SK-N-SH treated with all-trans-retinoic acid at 6 μM for 48 hours (cell line): ENCODE results near the gene ITCH.

Experiments
- ATAC-seq: fragments of 200-7000 bp; cut with Tn5 transposase; 3 replicates; pipeline ENCODE4 v1.9.1; 2020; ENCODE audit warnings: mild to moderate bottlenecking, moderate library complexity
- ARNTL ChIP-seq: fragments of 450-650 bp; formaldehyde crosslinking; IDR thresholded peaks from 2 replicates; pipeline ENCODE4 v1.5.0; 2020; ENCODE audit warnings: low read depth, mild to moderate bottlenecking, moderate library complexity, borderline replicate concordance
- BACH2 ChIP-seq: fragments of 250-450 bp; sonication (Bioruptor Pico); IDR thresholded peaks from 2 replicates; pipeline ENCODE4 v1.9.0; 2021; ENCODE audit warnings: mild to moderate bottlenecking, borderline replicate concordance
- CSDC2 ChIP-seq: fragments of 250-450 bp; sonication (Bioruptor Pico); IDR thresholded peaks from 2 replicates; pipeline ENCODE4 v1.5.0; 2020; ENCODE audit warnings: mild to moderate bottlenecking, moderate library complexity
- ESRRG ChIP-seq: fragments of 250-450 bp; sonication (Bioruptor Pico); IDR thresholded peaks from 2 replicates; pipeline ENCODE4 v1.6.1; 2021; ENCODE audit warnings: mild to moderate bottlenecking
- GLIS3 ChIP-seq: fragments of 250-450 bp; sonication (Bioruptor Pico); IDR thresholded peaks from 2 replicates; pipeline ENCODE4 v1.5.0; 2020; ENCODE audit warnings: mild to moderate bottlenecking, moderate library complexity
- ISL1 ChIP-seq: fragments of 250-450 bp; sonication (Bioruptor Pico); IDR thresholded peaks from 2 replicates; pipeline ENCODE4 v2.1.2; 2022; ENCODE audit warnings: mild to moderate bottlenecking, moderate library complexity
- PPARA ChIP-seq: fragments of 250-450 bp; sonication (Bioruptor Pico); IDR thresholded peaks from 2 replicates; pipeline ENCODE4 v1.5.0; 2020; ENCODE audit warnings: mild to moderate bottlenecking, borderline replicate concordance
- RARB ChIP-seq: fragments of 250-450 bp; sonication (Bioruptor Pico); IDR thresholded peaks from 2 replicates; pipeline ENCODE4 v1.8.0; 2021; ENCODE audit warnings: mild to moderate bottlenecking, moderate library complexity
- SNAI2 ChIP-seq: fragments of 250-450 bp; sonication (Bioruptor Pico); IDR thresholded peaks from 2 replicates; pipeline ENCODE4 v1.5.0; 2020; ENCODE audit warnings: mild to moderate bottlenecking, moderate library complexity
- TCF4 ChIP-seq: fragments of 250-450 bp; sonication (Bioruptor Pico); IDR thresholded peaks from 2 replicates; pipeline ENCODE4 v1.8.0; 2021; ENCODE audit warnings: mild to moderate bottlenecking, moderate library complexity, borderline replicate concordance
- TOX ChIP-seq: fragments of 250-450 bp; sonication (Bioruptor Pico); IDR thresholded peaks from 2 replicates; pipeline ENCODE4 v1.8.0; 2021; ENCODE audit warnings: mild to moderate bottlenecking, moderate library complexity, borderline replicate concordance
- ZC3H10 ChIP-seq: fragments of 250-450 bp; sonication (Bioruptor Pico); IDR thresholded peaks from 2 replicates; pipeline ENCODE4 v1.5.1; 2021; ENCODE audit warnings: mild to moderate bottlenecking, moderate library complexity
- ZFP3 ChIP-seq: fragments of 250-450 bp; sonication (Bioruptor Pico); IDR thresholded peaks from 2 replicates; pipeline ENCODE4 v1.5.0; 2020; ENCODE audit warnings: mild to moderate bottlenecking, moderate library complexity
- ZNF565 ChIP-seq: fragments of 450-650 bp; formaldehyde crosslinking; conservative IDR thresholded peaks from 2 replicates; pipeline ENCODE4 v1.5.0; 2020; ENCODE audit warnings: low read depth, mild to moderate bottlenecking, moderate library complexity
- ZNF70 ChIP-seq: fragments of 450-650 bp; formaldehyde crosslinking; IDR thresholded peaks from 2 replicates; pipeline ENCODE4 v1.5.0; 2020; ENCODE audit warnings: mild to moderate bottlenecking, moderate library complexity
- TF ChIP-seq, protein P1 (sequence below): fragments of 250-450 bp; sonication (Bioruptor Pico); IDR thresholded peaks from 2 replicates; pipeline ENCODE4 v1.5.0; 2020; ENCODE audit warnings: mild to moderate bottlenecking, moderate library complexity
- TF ChIP-seq, protein P2 (sequence below): fragments of 250-450 bp; sonication (Bioruptor Pico); IDR thresholded peaks from 2 replicates; pipeline ENCODE4 v1.8.0; 2020; ENCODE audit warnings: mild to moderate bottlenecking, moderate library complexity, borderline replicate concordance
- TF ChIP-seq, protein P3 (sequence below): fragments of 250-450 bp; sonication (Bioruptor Pico); IDR thresholded peaks from 2 replicates; pipeline ENCODE4 v1.5.1; 2020; ENCODE audit warnings: low read depth, mild to moderate bottlenecking, moderate library complexity
- TF ChIP-seq, protein P4 (sequence below): fragments of 250-450 bp; sonication (Bioruptor Pico); IDR thresholded peaks from 2 replicates; pipeline ENCODE4 v1.5.1; 2021; ENCODE audit warnings: mild to moderate bottlenecking, moderate library complexity

Gene ITCH

DNA sequence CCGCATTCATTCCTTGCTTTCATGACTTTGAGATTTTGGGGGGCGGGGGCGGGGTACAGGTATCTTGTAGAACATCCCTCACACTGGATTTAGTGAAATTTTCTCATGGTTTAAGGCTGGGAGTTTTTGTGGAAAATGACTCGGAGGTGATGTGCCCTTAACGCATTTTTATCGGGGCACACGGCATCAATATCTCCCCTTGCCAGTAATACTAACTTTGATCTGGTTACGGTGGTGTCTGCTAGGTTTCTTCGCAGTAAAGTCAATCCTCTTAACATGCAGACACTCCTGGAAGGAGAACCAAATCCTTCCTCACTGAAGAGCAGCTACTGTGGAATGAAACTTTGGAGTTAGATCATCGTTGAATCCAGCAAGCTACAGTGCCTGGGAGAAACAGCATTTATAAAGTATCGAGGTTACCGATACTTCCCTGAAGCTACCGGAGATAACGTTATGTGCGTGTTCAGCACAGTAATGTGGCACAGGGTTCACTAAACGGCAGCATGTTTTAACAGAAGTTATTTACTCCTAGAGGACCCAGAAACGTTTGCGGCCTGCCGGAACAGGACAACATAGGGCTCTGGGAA lies 151.9 kb downstream of the ITCH start:
- ATAC-seq = peak; percentile 33
- TF ChIP-seq, protein P1, sequence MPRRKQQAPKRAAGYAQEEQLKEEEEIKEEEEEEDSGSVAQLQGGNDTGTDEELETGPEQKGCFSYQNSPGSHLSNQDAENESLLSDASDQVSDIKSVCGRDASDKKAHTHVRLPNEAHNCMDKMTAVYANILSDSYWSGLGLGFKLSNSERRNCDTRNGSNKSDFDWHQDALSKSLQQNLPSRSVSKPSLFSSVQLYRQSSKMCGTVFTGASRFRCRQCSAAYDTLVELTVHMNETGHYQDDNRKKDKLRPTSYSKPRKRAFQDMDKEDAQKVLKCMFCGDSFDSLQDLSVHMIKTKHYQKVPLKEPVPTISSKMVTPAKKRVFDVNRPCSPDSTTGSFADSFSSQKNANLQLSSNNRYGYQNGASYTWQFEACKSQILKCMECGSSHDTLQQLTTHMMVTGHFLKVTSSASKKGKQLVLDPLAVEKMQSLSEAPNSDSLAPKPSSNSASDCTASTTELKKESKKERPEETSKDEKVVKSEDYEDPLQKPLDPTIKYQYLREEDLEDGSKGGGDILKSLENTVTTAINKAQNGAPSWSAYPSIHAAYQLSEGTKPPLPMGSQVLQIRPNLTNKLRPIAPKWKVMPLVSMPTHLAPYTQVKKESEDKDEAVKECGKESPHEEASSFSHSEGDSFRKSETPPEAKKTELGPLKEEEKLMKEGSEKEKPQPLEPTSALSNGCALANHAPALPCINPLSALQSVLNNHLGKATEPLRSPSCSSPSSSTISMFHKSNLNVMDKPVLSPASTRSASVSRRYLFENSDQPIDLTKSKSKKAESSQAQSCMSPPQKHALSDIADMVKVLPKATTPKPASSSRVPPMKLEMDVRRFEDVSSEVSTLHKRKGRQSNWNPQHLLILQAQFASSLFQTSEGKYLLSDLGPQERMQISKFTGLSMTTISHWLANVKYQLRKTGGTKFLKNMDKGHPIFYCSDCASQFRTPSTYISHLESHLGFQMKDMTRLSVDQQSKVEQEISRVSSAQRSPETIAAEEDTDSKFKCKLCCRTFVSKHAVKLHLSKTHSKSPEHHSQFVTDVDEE (CRISPR knock-in tag) = no peak
- TF ChIP-seq, protein P2, sequence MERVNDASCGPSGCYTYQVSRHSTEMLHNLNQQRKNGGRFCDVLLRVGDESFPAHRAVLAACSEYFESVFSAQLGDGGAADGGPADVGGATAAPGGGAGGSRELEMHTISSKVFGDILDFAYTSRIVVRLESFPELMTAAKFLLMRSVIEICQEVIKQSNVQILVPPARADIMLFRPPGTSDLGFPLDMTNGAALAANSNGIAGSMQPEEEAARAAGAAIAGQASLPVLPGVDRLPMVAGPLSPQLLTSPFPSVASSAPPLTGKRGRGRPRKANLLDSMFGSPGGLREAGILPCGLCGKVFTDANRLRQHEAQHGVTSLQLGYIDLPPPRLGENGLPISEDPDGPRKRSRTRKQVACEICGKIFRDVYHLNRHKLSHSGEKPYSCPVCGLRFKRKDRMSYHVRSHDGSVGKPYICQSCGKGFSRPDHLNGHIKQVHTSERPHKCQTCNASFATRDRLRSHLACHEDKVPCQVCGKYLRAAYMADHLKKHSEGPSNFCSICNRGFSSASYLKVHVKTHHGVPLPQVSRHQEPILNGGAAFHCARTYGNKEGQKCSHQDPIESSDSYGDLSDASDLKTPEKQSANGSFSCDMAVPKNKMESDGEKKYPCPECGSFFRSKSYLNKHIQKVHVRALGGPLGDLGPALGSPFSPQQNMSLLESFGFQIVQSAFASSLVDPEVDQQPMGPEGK (CRISPR knock-in tag) = no peak
- TF ChIP-seq, protein P3, sequence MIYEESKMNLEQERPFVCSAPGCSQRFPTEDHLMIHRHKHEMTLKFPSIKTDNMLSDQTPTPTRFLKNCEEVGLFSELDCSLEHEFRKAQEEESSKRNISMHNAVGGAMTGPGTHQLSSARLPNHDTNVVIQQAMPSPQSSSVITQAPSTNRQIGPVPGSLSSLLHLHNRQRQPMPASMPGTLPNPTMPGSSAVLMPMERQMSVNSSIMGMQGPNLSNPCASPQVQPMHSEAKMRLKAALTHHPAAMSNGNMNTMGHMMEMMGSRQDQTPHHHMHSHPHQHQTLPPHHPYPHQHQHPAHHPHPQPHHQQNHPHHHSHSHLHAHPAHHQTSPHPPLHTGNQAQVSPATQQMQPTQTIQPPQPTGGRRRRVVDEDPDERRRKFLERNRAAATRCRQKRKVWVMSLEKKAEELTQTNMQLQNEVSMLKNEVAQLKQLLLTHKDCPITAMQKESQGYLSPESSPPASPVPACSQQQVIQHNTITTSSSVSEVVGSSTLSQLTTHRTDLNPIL = no peak
- TF ChIP-seq ZC3H10 (CRISPR knock-in tag) (no peak), GLIS3 (CRISPR knock-in tag) (no peak), RARB (CRISPR knock-in tag) (no peak), ESRRG (CRISPR knock-in tag) (no peak), TOX (CRISPR knock-in tag) (no peak), ARNTL (no peak), ISL1 (CRISPR knock-in tag) (no peak), ZNF70 (CRISPR knock-in tag) (no peak), SNAI2 (CRISPR knock-in tag) (no peak), PPARA (CRISPR knock-in tag) (no peak), TCF4 (CRISPR knock-in tag) (no peak), ZNF565 (CRISPR knock-in tag) (no peak), ZFP3 (CRISPR knock-in tag) (no peak)
- TF ChIP-seq, protein P4, sequence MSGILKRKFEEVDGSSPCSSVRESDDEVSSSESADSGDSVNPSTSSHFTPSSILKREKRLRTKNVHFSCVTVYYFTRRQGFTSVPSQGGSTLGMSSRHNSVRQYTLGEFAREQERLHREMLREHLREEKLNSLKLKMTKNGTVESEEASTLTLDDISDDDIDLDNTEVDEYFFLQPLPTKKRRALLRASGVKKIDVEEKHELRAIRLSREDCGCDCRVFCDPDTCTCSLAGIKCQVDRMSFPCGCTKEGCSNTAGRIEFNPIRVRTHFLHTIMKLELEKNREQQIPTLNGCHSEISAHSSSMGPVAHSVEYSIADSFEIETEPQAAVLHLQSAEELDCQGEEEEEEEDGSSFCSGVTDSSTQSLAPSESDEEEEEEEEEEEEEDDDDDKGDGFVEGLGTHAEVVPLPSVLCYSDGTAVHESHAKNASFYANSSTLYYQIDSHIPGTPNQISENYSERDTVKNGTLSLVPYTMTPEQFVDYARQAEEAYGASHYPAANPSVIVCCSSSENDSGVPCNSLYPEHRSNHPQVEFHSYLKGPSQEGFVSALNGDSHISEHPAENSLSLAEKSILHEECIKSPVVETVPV = no peak
- TF ChIP-seq, all 23 proteins: peak for 0

DNA sequence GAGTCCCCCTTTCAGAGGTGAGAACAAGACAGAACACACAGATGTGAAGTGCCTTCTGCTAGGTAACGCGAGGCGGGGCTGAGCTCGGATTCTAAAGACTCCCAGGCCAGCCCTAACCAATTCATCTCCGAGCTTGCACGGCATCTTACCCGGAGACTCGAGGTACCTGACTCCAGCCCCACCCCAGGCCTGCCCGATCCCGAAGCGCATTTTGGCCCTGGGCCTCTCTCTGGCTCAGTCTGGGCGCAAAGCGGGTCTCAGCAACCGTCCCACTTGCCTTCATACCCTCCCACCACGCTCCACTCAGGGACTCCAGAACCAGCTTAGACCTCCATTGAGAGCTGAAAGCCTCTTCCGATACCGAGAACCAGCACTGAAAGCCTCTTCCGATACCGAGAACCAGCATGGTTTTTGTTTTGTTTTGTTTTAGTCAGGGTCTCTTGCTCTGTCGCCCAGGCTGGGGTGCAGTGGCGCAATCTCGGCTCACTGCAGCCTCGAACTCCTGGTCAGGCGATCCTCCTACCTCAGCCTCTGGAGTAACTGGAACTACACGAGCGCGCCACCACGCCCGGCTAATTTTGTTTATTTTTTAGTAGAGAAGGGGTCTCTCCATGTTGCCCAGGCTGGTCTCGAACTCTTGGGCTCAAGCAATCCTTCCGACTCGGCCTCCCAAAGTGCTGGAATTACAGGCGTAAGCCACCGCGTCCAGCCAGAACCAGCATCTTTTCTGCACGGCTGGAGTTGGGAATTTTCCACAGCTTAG lies 152.6 kb downstream of the ITCH start:
- TF ChIP-seq CSDC2 (CRISPR knock-in tag) = no peak
- 0 out of 2 replicates have a peak, but pooled peaks have one; percentile 5 for TF ChIP-seq ZFP3 (CRISPR knock-in tag)
- TF ChIP-seq, all 23 proteins: peak for 1
- ATAC-seq = peak; percentile 78

DNA sequence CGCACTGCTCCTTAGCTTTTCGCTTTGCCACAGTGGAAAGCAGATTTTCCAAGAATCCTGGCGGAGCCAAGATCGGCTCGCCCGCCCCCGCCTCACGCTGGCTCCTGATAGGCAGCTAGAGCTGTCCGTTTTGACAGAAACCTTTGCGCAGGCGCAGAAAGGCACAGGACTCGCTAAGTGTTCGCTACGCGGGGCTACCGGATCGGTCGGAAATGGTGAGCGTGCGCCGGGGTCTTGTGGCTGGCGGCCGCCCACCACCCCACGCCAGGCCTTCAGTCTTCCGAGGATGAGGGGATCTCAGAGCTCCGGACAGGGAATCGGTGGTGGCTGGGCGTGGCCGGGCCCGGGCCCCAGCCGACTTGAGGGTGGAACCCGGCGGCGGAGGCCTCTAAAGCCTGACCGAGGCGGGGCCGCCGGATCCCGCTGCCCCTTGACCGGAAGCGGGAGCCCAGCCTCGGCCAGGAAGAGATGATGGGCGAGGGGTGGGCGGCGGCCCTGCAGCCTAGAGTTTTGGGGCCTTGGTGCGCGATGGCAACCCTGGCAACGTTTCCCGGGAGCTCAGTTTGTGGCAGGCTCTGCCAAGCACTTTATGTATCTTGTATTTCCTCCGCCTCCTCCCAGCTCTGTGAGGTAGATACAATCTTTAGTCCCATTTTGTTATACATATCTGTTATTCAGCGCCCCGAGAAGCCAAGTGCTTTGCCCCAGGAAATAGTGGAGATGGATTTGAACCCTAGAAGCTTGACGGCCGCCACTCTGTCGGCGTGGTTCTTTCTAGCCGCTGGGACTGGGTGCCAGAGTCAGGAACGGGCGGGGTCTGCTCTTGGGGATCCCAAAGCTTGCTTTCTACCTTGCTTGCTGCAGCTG lies 153.4 kb downstream of the ITCH start, which contains the start of gene DYNLRB1:
TSS of gene DYNLRB1 (plus strand) at position 176 of the 867 bp plus-strand sequence. CDS start at position 213, 37 bp downstream.
- ATAC-seq = peak; percentile 91
- TF ChIP-seq TCF4 (CRISPR knock-in tag) (no peak), RARB (CRISPR knock-in tag) (no peak), SNAI2 (CRISPR knock-in tag) (no peak), ZC3H10 (CRISPR knock-in tag) (no peak), ZNF70 (CRISPR knock-in tag) (no peak), ZFP3 (CRISPR knock-in tag) (peak; percentile 20; the same call in 1 of the 2 replicates), BACH2 (CRISPR knock-in tag) (no peak)
- TF ChIP-seq, protein P4 = 0 out of 2 replicates have a peak, but pooled peaks have one; percentile 14
- TF ChIP-seq, protein P1 (CRISPR knock-in tag) = no peak
- TF ChIP-seq, protein P3 = no peak
